22Rv1 (cell line): ENCODE measurements around the gene ADCY6.

Experiments
- H3K27ac ChIP-seq: fragments of 450-650 bp; 2 replicates; pipeline ENCODE4 v1.5.1; 2017
- ZFX ChIP-seq: fragments of 450-650 bp; IDR thresholded peaks from 2 replicates; pipeline ENCODE4 v1.6.1; 2017; ENCODE audit warnings: antibody characterized with exemption, borderline replicate concordance
- TF ChIP-seq, protein P1 (sequence below): fragments of 450-650 bp; IDR thresholded peaks from 2 replicates; pipeline ENCODE4 v1.5.1; 2017; ENCODE audit warnings: mild to moderate bottlenecking

Gene ADCY6

DNA sequence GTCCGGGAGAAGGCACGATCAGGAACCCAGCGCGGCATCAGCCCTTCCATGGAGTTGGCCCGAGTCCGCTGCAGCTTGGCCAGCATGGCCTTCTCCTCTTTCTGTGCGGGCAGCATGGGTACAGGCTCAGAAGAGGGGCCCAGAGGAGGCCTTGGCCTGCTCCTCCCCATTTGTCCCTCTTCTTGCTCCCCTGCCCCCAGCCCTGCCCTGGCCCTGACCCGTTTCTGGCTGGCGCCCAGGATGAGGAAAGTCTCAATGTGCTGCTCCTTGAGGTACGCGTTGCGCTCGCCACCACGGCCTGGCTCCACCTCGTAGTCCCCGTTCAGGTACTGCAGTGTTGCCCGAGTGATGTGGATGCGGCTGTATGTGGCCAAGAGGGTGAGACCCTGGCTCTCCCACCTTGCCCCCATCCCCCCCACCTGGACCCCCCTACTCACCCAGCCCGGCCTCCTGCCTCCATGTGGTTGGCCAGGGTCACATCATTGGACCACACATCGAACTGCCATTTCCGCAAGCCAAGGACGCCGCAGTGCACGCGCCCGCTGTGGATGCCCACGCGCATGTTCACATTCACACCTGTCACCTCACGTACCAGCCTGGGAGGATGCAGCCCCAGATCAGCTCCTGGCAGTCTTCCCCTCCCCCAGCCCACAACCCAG is 12.8 kb downstream of the ADCY6 start:
- no peak overlapping the region; the same call in 1 of the 2 replicates for H3K27ac ChIP-seq
- TF ChIP-seq, protein P1, sequence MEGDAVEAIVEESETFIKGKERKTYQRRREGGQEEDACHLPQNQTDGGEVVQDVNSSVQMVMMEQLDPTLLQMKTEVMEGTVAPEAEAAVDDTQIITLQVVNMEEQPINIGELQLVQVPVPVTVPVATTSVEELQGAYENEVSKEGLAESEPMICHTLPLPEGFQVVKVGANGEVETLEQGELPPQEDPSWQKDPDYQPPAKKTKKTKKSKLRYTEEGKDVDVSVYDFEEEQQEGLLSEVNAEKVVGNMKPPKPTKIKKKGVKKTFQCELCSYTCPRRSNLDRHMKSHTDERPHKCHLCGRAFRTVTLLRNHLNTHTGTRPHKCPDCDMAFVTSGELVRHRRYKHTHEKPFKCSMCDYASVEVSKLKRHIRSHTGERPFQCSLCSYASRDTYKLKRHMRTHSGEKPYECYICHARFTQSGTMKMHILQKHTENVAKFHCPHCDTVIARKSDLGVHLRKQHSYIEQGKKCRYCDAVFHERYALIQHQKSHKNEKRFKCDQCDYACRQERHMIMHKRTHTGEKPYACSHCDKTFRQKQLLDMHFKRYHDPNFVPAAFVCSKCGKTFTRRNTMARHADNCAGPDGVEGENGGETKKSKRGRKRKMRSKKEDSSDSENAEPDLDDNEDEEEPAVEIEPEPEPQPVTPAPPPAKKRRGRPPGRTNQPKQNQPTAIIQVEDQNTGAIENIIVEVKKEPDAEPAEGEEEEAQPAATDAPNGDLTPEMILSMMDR: no peak
- no peak for TF ChIP-seq ZFX

GRCh38 chr12:48775299-48775698 is 13.6 kb downstream of the ADCY6 start:
- TF ChIP-seq ZFX: no peak
- TF ChIP-seq, protein P1: no peak
- H3K27ac ChIP-seq: no peak overlapping the region

- TF ChIP-seq ZFX: no peak
- TF ChIP-seq, protein P1: no peak
- no peak overlapping the region for H3K27ac ChIP-seq
These were observed 14.4 kb downstream of the ADCY6 start for GRCh38 chr12:48774516-48774915.

DNA sequence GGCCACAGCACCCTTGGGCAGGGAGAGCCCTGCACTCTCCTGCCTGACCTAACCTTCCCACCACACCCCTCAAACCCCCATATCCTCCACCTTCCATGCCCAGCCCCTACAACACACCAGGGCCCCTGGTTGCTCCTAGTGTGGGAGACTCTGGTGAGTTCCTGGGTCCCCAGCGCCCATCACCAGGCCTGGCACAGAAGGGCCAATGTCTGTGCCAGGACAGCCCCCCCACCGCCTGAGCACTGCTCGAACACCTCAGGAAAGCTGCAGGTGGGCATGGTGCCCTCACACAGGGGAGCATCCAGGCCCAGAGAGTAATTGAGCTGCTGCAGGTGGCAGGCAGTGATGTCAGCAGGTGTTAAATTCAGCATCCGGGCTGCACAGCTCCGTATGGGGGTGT is 15.2 kb downstream of the ADCY6 start:
- H3K27ac ChIP-seq: no peak overlapping the region
- TF ChIP-seq, protein P1: no peak
- TF ChIP-seq ZFX: no peak

- TF ChIP-seq ZFX: no peak
- TF ChIP-seq, protein P1: no peak
- no peak overlapping the region for H3K27ac ChIP-seq
These were observed 17.2 kb downstream of the ADCY6 start for GRCh38 chr12:48771588-48772112.

DNA sequence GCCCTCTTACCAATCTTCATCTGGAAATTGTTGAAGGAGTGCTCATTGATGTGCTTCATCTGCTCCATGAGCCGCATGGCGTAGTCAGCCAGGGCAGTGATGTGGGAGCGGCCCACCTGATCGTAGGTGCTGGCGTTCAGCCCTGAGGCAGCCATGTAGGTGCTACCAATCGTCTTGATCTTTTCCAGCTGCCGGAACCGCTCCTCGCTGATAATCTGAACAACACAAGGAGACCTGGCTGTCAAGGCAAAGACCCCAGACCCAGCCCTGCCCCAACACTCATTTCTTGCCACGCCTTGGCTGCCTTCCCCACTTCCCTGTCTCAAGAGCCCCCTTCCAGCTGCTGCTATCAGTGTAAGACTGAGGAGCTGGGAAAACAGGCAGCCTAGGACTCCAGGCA is 18.1 kb downstream of the ADCY6 start:
- TF ChIP-seq, protein P1: no peak

DNA sequence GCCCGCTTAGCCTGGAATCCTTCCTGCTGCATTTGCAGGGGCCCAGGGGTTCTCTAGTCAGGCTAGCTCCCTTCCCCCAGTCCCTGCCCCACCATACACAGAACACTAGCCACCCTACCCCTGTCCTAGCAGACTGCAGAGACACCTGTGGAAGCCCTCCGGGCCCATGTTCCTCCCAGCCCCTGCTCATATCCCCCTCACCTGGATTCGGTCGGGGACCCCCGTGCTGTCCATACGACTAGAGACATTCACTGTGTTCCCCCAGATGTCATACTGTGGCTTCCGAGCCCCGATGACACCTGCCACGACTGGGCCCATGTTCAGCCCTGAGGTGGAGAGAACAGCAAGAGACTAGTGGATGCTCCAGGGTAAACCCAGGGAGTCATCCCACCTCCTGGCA is 20.2 kb downstream of the ADCY6 start:
- no peak overlapping the region for H3K27ac ChIP-seq
- TF ChIP-seq, protein P1: no peak
- no peak for TF ChIP-seq ZFX

More for the DNA sequence above, 18.1 kb downstream of the ADCY6 start:
- no peak overlapping the region for H3K27ac ChIP-seq
